ENCODE results near the gene POC1B. TPM values are rescaled to one million over a fixed set of nuclear protein-coding genes. Genes with fewer than 3 reads are reported as not detected.

POC1B gene
- total RNA-seq, 1 donor from 2014 or later = 17.3 TPM

DNA sequence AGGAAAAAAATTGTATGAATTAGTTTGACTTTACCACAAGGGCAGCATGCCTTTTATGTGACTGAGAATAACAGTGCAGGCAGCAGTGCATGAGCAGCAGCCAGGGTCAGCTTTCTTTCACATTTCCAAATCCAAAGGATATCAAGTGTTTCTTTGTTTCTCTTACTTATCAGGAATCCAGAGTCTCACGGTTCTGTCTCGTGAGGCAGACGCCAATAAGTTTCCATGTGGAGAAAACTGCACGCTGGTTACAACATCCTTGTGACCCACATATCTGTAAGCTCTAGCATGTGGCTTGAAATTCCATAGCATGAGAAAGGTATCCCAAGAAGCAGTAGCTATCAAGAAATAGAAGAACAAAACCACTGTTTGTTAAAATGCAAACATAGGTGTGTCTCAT is 28.8 kb downstream of the POC1B start:
- no peak for DNase-seq (ENCODE audit: low read depth)

GRCh38 chr12:89494411-89495231 is 31.2 kb downstream of the POC1B start:
- DNase-seq (ENCODE audit: low read depth) = peak; percentile 13

GRCh38 chr12:89493670-89494302 is 32.1 kb downstream of the POC1B start:
- no peak for DNase-seq (ENCODE audit: low read depth)

- DNase-seq (ENCODE audit: low read depth) = peak; percentile 45
Observed at GRCh38 chr12:89492883-89493282, 33.0 kb downstream of the POC1B start.

DNA sequence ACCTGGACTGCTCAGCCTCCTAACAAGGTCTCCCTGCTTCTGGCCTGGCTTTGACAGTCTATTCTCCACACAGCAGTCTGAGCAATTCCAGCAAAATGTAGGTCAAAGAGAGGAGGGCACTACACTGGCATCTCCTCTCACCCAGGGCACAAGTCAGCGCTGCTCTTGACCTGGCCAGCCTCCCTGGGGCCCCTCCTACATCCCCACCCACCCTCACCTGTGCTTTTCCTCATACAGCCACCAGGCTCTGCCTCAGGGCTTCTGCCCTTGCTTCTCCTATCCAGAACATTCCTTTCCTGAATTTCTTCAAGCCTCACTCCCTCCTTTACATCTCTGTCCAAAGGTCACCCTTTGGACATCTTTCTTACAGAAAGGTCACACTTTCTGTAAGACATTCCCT is 34.9 kb downstream of the POC1B start:
- no peak for DNase-seq (ENCODE audit: low read depth)

DNA sequence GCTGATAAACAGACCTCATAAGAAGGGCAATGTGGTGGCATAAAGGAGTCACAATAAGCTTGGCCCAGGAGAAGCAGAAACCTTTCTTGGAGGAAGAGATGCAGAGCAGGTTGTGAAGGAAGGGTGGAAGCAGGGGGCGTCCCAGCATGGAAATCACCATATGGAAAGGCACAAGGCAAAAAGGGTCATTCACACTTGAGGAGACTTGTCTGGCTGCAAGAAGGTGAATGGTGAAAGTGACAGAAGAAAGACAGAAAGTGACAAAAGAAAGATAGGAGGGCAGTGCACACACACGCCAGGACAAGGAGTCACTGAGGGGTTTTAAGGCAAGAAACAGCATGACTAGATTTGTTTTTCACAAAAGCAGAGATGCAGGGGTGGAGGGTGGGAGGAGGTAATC is 39.6 kb downstream of the POC1B start:
- no peak for DNase-seq (ENCODE audit: low read depth)

DNA sequence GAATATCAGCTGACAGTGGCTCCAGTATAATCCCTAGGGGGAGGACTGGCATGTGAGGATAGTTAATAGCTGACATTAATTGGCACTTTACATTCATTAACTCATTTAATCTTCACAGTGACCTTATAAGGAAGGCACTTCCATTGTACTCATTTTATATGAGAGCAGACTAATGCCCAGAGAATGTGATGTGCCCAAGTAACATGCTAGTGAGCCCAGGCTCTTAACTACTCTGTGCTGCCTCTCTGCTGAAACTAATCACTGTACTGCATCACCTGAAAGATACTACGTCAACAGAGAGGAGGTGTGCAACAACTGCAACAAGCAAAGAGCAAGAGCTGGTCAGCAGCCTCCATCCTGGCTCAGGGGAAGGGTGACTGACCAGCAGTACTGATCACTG is 41.4 kb downstream of the POC1B start:
- DNase-seq (ENCODE audit: low read depth) = peak; percentile 82

- DNase-seq (ENCODE audit: low read depth) = no peak
Observed at GRCh38 chr12:89481213-89481914, 44.5 kb downstream of the POC1B start.

GRCh38 chr12:89479982-89480381 is 45.9 kb downstream of the POC1B start:
- no peak for DNase-seq (ENCODE audit: low read depth)

- DNase-seq (ENCODE audit: low read depth) = no peak
Observed at GRCh38 chr12:89477633-89478279, 48.1 kb downstream of the POC1B start.

- DNase-seq (ENCODE audit: low read depth) = no peak
Observed at GRCh38 chr12:89476904-89477595, 48.8 kb downstream of the POC1B start.

GRCh38 chr12:89476232-89476631 is 49.6 kb downstream of the POC1B start:
- no peak for DNase-seq (ENCODE audit: low read depth)

DNA sequence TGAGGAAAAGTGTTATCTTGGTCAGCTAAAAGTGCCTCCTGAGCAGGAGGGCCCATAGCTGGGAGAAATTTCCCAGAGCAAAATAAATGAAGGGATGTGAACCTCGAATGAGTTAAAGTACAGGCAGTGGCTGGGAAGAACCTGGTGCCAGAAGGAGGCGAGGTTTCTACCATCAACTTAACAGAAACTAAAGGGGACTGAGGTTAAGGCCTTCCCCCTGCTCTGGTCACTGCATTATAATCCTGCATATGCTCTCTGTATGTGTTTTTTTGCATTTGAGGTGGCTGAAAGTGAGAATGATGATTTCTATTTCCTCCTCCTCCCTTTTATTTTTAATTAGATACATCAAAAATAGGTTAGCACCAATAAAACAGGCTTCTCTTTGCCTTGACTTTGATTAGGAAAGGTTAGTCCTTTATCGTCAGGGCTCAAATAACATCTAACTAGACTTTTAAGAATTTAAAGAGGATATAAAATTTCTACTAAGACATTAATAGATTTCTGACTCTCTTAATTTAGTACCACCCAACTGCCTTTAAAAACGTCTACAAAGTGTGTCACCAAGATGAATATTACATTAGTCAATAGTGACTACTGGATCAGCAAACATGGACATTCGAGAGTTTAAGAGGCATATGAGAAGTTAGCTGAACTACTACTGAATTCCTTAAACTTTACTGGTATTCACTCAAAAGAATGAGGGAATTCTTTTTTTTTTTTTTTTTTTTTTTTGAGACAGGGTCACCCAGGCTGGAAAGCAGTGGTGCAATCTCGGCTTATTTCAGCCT is 50.5 kb downstream of the POC1B start:
- DNase-seq (ENCODE audit: low read depth) = no peak

- no peak for DNase-seq (ENCODE audit: low read depth)
Observed at GRCh38 chr12:89474615-89475014, 51.2 kb downstream of the POC1B start.

GRCh38 chr12:89472508-89472907 is 53.3 kb downstream of the POC1B start:
- DNase-seq (ENCODE audit: low read depth) = no peak

DNA sequence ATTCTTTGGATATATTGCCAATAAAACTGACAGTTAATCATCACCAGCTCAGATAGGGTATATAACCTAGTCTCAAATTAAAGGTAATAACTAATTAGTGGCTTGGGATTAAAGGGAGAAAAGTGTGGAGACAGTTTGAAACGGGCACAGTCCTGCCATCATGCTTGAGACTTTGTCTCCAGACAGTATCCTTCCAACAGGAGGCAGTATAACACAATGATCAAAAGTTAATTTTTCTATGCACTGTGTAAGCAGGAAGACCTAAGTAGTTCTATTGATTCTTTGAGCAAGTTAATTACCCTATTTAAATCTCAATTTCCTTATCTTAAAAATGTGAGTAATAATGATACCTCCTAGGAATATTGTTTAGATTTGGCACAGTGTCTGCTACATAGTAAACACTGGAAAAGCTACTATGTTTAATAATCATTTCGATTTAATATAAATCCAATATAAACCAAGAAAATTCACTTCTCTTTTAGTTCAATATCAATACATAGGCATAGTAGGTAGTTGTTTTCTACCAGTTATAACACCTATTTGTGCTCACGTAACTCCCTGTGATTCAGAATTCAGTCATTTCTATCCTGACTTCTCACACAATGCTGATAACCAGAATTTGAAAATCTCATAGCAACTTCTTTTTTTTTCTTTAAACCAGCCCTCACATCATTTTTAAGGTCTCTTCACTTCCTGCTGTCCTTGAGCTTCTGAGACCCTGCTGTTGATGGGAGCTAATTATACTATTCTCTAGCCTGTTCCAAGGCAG is 54.9 kb downstream of the POC1B start:
- peak; percentile 67 for DNase-seq (ENCODE audit: low read depth)

GRCh38 chr12:89469361-89469760 is 56.5 kb downstream of the POC1B start:
- no peak for DNase-seq (ENCODE audit: low read depth)

- DNase-seq (ENCODE audit: low read depth) = no peak
Observed at GRCh38 chr12:89468648-89469326, 57.1 kb downstream of the POC1B start.

DNA sequence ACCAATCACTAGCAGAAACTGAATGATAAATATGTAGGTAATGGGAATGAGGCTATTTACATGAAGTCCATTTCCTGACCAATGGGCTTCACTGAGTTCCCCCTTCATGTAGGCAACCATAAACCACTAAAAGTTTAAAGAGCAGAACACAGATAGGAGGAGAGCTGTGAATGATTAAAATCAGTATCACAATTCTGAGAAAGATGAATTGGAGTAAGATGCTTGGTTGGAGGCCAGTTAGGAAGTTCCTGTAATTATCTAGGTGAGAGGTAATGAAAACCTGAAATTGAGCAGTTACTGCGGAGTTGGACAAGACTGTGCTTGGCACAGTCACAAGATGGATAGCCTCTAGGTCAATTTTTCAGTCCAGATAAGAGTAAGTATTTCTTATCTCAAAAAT is 57.8 kb downstream of the POC1B start:
- DNase-seq (ENCODE audit: low read depth) = no peak

All from renal cortical epithelial cell (primary cell).